IMR-90 (cell line): Measurements from ENCODE around the gene ANOS1.

Experiments used
- CEBPB ChIP-seq: IDR thresholded peaks from 2 replicates; pipeline ENCODE4 v1.6.1; 2012; ENCODE audit warnings: low read depth, low read length, improper control_type of control experiment
- CHD1 ChIP-seq: IDR thresholded peaks from 2 replicates; pipeline ENCODE4 v1.6.1; 2012; ENCODE audit warnings: low read depth, low read length, improper control_type of control experiment
- RFX5 ChIP-seq: IDR thresholded peaks from 2 replicates; pipeline ENCODE4 v1.8.0; 2012; ENCODE audit warnings: low read depth, mild to moderate bottlenecking, low read length, moderate library complexity
- SMC3 ChIP-seq: fragments of 150-350 bp; IDR thresholded peaks from 2 replicates; pipeline ENCODE4 v1.6.1; 2016; ENCODE audit warnings: low read depth, mild to moderate bottlenecking, antibody characterized with exemption, low read length, moderate library complexity
- TF ChIP-seq, protein P1 (sequence below): fragments of 150-350 bp; IDR thresholded peaks from 2 replicates; pipeline ENCODE4 v1.6.1; 2016; ENCODE audit warnings: low read depth, mild to moderate bottlenecking, low read length, moderate library complexity, borderline replicate concordance
- TF ChIP-seq, protein P2 (sequence below): conservative IDR thresholded peaks from 2 replicates; pipeline ENCODE4 v1.5.1; 2012; ENCODE audit warnings: mild to moderate bottlenecking, low read depth, low read length, improper control_type of control experiment

DNA sequence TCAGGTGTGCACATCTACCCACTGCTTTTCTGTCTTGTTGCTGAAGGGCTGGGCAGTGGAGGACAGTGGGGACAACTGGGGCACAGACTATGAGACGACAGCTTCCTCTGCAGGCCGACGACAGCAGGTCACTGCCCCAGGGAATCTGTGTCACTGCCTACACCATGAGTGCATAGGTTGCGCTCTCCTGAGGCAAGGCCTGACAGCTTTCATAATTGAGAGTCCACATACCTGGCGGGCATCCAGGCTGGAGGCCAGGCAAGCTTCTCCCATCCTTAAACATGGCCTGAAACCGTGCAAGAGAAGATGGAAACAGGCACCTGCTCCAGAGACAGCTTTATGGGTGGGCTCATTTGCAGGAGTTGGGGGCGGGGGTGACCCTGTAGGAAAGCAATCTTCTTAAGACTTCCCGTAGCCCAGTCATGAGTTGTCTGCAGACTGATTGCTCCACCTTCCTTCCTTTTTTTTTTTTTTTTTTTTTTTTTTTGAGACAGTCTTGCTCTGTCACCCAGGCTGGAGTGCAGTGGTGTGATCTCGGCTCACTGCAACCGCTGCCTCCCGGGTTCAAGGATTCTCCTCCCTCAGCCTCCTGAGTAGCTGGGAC, 2.9 kb downstream of the ANOS1 start:
- no peak for TF ChIP-seq RFX5
- TF ChIP-seq, protein P1, sequence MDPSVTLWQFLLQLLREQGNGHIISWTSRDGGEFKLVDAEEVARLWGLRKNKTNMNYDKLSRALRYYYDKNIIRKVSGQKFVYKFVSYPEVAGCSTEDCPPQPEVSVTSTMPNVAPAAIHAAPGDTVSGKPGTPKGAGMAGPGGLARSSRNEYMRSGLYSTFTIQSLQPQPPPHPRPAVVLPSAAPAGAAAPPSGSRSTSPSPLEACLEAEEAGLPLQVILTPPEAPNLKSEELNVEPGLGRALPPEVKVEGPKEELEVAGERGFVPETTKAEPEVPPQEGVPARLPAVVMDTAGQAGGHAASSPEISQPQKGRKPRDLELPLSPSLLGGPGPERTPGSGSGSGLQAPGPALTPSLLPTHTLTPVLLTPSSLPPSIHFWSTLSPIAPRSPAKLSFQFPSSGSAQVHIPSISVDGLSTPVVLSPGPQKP, result no peak
- TF ChIP-seq CHD1, result no peak
- TF ChIP-seq, protein P2, sequence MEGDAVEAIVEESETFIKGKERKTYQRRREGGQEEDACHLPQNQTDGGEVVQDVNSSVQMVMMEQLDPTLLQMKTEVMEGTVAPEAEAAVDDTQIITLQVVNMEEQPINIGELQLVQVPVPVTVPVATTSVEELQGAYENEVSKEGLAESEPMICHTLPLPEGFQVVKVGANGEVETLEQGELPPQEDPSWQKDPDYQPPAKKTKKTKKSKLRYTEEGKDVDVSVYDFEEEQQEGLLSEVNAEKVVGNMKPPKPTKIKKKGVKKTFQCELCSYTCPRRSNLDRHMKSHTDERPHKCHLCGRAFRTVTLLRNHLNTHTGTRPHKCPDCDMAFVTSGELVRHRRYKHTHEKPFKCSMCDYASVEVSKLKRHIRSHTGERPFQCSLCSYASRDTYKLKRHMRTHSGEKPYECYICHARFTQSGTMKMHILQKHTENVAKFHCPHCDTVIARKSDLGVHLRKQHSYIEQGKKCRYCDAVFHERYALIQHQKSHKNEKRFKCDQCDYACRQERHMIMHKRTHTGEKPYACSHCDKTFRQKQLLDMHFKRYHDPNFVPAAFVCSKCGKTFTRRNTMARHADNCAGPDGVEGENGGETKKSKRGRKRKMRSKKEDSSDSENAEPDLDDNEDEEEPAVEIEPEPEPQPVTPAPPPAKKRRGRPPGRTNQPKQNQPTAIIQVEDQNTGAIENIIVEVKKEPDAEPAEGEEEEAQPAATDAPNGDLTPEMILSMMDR, result no peak
- TF ChIP-seq CEBPB, result no peak
- no peak for TF ChIP-seq SMC3
